Activated CD4-positive, alpha-beta T cell treated with anti-CD3 and anti-CD28 coated beads for 36 hours (primary cell): ENCODE measurements around the gene EP400. TPM values are rescaled to one million over a fixed set of nuclear protein-coding genes. Genes with fewer than 3 reads are reported as not detected.

Experiments used
- ATAC-seq: fragments of 200-7000 bp; cut with Tn5 transposase; one replicate; pipeline ENCODE4 v1.10.0; 2021; ENCODE audit warnings: mild to moderate bottlenecking, moderate library complexity
- CTCF ChIA-PET: fragments of 350-600 bp; sonication (Branson Sonifier 250); formaldehyde crosslinking; loops from one replicate; lab custom pipeline; 2021; ENCODE audit warnings: antibody characterized with exemption; lab: Charles Lee
- POLR2A ChIA-PET: fragments of 350-600 bp; sonication (Branson Sonifier 250); formaldehyde crosslinking; loops from one replicate; lab custom pipeline; 2021; ENCODE audit warnings: antibody characterized with exemption, inconsistent platforms; lab: Charles Lee
- DNase-seq: peaks from one replicate; pipeline ENCODE4 v3.0.0-alpha.2; 2020
- H3K27ac Mint-ChIP-seq: one replicate; pipeline ENCODE4 v1.8.0; 2021; ENCODE audit warnings: mixed read lengths
- H3K27me3 Mint-ChIP-seq: one replicate; pipeline ENCODE4 v1.8.0; 2021; ENCODE audit warnings: mixed read lengths
- H3K36me3 Mint-ChIP-seq: one replicate; pipeline ENCODE4 v1.8.0; 2021; ENCODE audit warnings: low read depth, mixed read lengths
- H3K4me1 Mint-ChIP-seq: one replicate; pipeline ENCODE4 v1.8.0; 2021; ENCODE audit warnings: mixed read lengths
- H3K4me3 Mint-ChIP-seq: one replicate; pipeline ENCODE4 v1.8.0; 2021; ENCODE audit warnings: mild to moderate bottlenecking, moderate library complexity, mixed read lengths
- H3K9me3 Mint-ChIP-seq: one replicate; pipeline ENCODE4 v1.8.0; 2021; ENCODE audit warnings: low read depth, mixed read lengths
- intact Hi-C, 2 experiments: fragments of 100-400 bp; cut with DNase I in 1 of 2; cut with micrococcal nuclease in 1 of 2; formaldehyde crosslinking; loops; one replicate each; pipeline versions ENCODE4 v1.14.2 to v1.15.1; 2022 to 2024; cut with DNase I, micrococcal nuclease
- total RNA-seq, 2 experiments: library from RNA; stranded (reverse); gene quantifications; one replicate each; pipeline ENCODE4 v1.2.3, GENCODE V29; 2021

The EP400 gene
- total RNA-seq, 2 experiments from 2014 or later, result 46.4 to 51.3 TPM

DNA sequence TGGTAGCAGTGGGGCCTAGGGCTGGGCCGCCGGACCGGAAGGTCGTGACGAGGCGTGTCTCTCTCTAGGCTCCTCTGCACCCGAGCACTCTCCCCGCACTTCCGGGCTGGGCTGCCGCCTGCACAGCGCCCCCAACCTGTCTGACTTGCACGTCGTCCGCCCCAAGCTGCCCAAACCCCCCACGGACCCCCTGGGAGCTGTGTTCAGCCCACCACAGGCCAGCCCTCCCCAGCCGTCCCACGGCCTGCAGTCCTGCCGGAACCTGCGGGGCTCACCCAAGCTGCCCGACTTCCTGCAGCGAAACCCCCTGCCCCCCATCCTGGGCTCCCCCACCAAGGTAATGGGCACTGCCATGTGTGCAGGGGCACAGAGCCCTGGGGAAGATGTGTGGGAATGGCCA, 33.9 kb upstream of the EP400 start:
- ATAC-seq (no peak), DNase-seq (no peak)
- no peaks in the 10 kb centered on the region for H3K27me3 Mint-ChIP-seq
- POLR2A ChIA-PET, result no interaction called here
- H3K4me1 Mint-ChIP-seq, result no peaks in the 10 kb centered on the region
- no peak overlapping the region for H3K27ac Mint-ChIP-seq
- CTCF ChIA-PET, result no interaction called here
- intact Hi-C loops, result no loop called here
- H3K36me3 Mint-ChIP-seq, result no peaks in the 10 kb centered on the region
- H3K4me3 Mint-ChIP-seq, result no peak overlapping the region
- no peaks in the 10 kb centered on the region for H3K9me3 Mint-ChIP-seq

DNA sequence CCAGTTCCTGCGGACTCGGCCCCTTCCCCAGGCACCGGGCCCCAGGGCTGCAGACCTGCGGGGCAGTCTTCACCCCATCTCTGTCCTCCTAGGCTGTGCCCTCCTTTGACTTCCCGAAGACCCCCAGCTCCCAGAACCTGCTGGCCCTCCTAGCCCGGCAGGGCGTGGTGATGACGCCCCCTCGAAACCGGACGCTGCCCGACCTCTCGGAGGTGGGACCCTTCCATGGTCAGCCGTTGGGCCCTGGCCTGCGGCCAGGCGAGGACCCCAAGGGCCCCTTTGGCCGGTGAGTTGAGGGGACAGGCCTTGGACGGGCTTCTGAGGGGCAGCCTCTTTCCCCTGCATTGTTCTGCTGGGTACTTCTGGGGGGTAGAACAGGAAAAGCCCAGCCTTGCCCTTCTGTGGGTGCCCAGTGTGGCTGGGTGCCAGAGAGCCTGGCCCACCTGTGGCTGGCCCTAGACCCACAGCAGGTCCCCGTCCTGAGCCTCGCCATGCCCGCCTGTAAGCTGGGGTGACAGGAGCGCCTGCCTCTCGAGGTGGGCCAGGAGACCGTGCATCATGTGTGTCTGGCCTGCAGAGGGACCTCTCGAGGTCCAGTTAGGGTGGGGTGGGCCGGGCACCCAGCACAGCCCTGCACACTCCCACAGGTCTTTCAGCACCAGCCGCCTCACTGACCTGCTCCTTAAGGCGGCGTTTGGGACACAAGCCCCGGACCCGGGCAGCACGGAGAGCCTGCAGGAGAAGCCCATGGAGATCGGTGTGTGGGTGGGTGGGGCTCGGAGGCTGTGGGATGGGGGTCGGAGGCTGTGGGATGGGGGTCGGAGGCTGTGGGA, 33.2 kb upstream of the EP400 start:
- no peak for ATAC-seq
- Mint-ChIP-seq H3K27me3 (no peaks in the 10 kb centered on the region), H3K4me1 (no peaks in the 10 kb centered on the region), H3K9me3 (no peaks in the 10 kb centered on the region), H3K36me3 (no peaks in the 10 kb centered on the region), H3K4me3 (no peak overlapping the region), H3K27ac (no peak overlapping the region)
- ChIA-PET POLR2A (no interaction called here), CTCF (no interaction called here)
- intact Hi-C loops, result no loop called here
- DNase-seq, result no peak

DNA sequence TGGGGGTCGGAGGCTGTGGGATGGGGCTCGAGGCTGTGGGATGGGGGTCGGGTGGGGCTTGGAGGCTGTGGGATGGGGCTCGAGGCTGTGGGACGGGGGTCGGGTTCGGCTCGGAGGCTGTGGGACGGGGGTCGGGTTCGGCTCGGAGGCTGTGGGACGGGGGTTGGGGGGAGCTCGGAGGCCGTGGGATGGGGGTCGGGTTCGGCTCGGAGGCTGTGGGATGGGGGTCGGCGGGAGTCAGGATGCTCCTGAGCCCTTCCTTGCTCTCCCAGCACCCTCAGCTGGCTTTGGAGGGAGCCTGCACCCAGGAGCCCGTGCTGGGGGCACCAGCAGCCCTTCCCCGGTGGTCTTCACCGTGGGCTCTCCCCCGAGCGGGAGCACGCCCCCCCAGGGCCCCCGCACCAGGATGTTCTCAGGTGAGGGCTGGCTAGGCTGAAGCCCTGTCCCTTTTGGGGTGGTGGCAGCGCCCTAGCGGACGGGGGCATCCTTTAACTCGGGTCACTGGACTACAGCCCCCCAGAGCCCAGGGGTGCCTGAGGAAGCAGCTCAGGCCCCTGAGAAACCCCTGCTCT, 32.5 kb upstream of the EP400 start:
- ChIA-PET CTCF (no interaction called here), POLR2A (no interaction called here)
- intact Hi-C loops, result no loop called here
- DNase-seq, result no peak
- Mint-ChIP-seq H3K4me1 (no peaks in the 10 kb centered on the region), H3K27ac (no peak overlapping the region), H3K4me3 (no peak overlapping the region), H3K27me3 (no peaks in the 10 kb centered on the region), H3K9me3 (no peaks in the 10 kb centered on the region), H3K36me3 (no peaks in the 10 kb centered on the region)
- no peak for ATAC-seq

DNA sequence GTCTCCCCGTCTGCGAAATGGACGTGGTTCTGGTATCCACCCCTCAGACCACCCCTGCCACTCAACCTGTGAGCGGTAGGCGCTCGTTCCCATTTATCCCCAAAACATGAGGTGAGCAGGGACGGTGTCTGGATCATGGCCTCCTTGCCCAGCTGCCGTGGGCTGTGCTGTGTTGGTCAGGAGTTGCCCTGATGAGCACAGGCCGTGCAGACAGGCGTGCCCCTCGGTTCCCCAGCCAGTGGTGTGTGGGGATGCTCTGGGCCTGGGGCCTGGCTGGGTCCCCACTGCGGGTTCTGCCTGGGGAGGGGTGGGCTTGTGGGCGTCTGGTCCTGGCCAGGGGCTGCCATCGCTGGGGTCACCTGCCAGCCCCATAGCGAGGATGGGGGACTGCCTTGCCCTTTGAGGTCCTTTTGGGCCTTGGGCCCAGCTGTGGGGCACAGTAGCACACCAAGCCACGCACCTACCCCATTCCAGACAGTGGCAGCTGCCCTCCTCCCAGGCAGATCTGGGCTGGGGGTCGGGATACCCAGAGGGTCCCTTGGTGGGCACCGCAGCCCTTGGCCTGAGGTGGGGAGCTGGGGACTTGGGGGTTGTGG, 31.9 kb upstream of the EP400 start:
- CTCF ChIA-PET, result no interaction called here
- intact Hi-C loops, result no loop called here
- DNase-seq, result no peak

DNA sequence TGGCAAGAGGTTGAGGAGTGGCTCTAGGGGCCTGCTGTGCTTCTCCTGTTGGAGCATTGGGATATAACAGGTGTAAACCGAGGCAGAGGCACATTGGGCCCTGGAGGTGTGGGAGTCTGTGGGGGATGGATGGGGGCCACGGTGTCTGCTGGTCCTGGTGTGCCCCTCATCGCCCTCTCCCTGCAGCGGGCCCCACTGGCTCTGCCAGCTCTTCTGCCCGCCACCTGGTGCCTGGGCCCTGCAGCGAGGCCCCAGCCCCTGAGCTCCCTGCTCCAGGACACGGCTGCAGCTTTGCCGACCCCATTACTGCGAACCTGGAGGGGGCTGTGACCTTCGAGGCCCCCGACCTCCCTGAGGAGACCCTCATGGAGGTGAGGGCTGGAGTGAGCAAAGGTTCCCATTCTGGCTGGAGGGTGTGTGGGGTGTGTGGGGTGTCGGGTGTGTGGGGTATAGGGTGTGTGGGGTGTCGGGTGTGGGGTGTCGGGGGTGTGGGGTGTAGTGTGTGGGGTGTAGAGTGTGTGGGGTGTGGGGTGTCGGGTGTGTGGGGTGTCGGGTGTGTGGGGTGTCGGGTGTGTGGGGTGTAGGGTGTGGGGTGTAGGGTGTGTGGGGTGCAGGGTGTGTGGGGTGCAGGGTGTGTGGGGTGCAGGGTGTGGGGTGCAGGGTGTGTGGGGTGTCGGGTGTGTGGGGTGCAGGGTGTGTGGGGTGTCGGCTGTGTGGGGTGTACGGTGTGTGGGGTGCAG, 31.3 kb upstream of the EP400 start:
- H3K4me1 Mint-ChIP-seq, result no peaks in the 10 kb centered on the region
- no peaks in the 10 kb centered on the region for H3K27me3 Mint-ChIP-seq
- H3K9me3 Mint-ChIP-seq, result no peaks in the 10 kb centered on the region
- H3K27ac Mint-ChIP-seq, result no peak overlapping the region
- ChIA-PET POLR2A (no interaction called here), CTCF (interaction anchor here (0.7 kb wide), 1 partner anchor 112 kb away, joined by 4 read pairs; no protein-coding TSS in a partner anchor)
- intact Hi-C loops, result no loop called here
- no peak for DNase-seq
- H3K36me3 Mint-ChIP-seq, result no peaks in the 10 kb centered on the region
- no peak for ATAC-seq
- no peak overlapping the region for H3K4me3 Mint-ChIP-seq

More for the DNA sequence above, 31.9 kb upstream of the EP400 start:
- no peaks in the 10 kb centered on the region for H3K9me3 Mint-ChIP-seq
- H3K36me3 Mint-ChIP-seq, result no peaks in the 10 kb centered on the region
- no peaks in the 10 kb centered on the region for H3K27me3 Mint-ChIP-seq
- no peak overlapping the region for H3K4me3 Mint-ChIP-seq
- H3K4me1 Mint-ChIP-seq, result no peaks in the 10 kb centered on the region
- ATAC-seq, result no peak
- POLR2A ChIA-PET, result no interaction called here
- H3K27ac Mint-ChIP-seq, result no peak overlapping the region

DNA sequence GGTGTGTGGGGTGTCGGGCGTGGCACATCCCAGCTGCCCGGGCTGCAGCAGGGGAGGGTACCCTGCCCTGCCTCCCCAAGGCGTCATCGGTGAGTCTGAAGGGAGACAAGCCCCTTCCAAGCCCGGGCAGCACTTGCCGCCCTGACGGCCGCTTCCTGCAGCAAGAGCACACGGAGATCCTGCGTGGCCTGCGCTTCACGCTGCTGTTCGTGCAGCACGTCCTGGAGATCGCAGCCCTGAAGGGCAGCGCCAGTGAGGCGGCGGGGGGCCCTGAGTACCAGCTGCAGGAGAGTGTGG, 30.7 kb upstream of the EP400 start:
- no peaks in the 10 kb centered on the region for H3K36me3 Mint-ChIP-seq
- no peaks in the 10 kb centered on the region for H3K4me1 Mint-ChIP-seq
- no peak overlapping the region for H3K27ac Mint-ChIP-seq
- ChIA-PET CTCF (interaction anchor here (0.7 kb wide), 1 partner anchor 112 kb away, joined by 4 read pairs; no protein-coding TSS in a partner anchor), POLR2A (no interaction called here)
- H3K4me3 Mint-ChIP-seq, result no peak overlapping the region
- no peak for ATAC-seq
- intact Hi-C loops, result no loop called here
- no peaks in the 10 kb centered on the region for H3K27me3 Mint-ChIP-seq
- H3K9me3 Mint-ChIP-seq, result no peaks in the 10 kb centered on the region
- no peak for DNase-seq

DNA sequence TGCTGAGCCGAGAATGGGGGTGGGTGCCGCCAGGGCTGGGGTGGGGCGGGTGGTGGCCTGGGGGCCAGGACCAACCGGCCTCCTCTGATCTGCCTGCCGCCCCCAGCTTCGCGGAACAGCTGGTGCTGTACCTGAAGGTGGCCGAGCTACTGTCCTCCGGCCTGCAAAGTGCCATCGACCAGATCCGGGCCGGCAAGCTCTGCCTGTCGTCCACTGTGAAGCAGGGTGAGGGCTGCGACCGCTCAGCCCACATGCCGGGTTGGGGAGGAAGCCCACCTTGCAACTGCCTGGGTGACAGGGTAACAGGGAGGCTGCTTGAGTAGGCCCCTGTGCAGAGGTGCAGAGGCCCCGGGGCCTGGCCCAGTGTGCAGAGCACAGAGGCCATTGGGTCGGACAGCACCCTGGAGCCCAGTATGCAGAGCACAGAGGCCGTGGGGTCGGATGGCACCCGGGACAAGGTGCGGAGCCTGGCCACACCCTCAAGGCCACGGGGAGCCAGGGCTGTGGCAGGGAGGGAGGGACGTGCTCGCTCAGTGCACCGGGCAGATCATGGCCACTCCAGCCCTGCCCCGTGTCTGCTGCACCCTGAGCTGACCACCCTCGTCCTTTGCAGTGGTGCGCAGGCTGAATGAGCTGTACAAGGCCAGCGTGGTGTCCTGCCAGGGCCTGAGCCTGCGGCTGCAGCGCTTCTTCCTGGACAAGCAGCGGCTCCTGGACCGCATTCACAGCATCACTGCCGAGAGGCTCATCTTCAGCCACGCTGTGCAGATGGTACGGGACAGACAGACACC, 30.2 kb upstream of the EP400 start:
- Mint-ChIP-seq H3K36me3 (no peaks in the 10 kb centered on the region), H3K27ac (no peak overlapping the region), H3K9me3 (no peaks in the 10 kb centered on the region), H3K27me3 (no peaks in the 10 kb centered on the region), H3K4me3 (no peak overlapping the region), H3K4me1 (peaks cover 2% of the 10 kb centered on the region)
- CTCF ChIA-PET, result interaction anchor here (0.7 kb wide), 1 partner anchor 113 kb away, joined by 4 read pairs; no protein-coding TSS in a partner anchor
- intact Hi-C loops, result loop anchor here in 1 of 2 experiments (5.0 kb wide), 1 partner anchor 38 kb away; no protein-coding TSS in a partner anchor
- POLR2A ChIA-PET, result no interaction called here
- DNase-seq (no peak), ATAC-seq (no peak)

DNA sequence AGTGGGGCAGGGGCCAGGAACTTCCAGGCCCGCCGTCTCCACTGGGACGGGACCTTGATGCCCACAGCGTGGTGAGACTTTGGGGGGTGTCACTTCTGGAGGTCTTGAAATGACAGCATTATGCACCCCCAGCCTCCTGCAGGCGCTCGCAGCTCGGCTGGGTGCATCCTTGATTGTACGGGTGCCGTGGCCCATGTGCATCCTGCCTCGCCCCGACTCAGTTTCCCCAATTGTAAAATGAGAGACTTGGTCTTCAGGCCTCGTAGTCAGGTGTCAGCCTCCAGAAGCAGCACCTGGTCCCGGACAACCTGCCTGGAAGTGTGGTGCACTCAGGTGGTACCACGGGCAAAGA, 29.6 kb upstream of the EP400 start:
- DNase-seq, result no peak
- Mint-ChIP-seq H3K4me1 (peaks cover 5% of the 10 kb centered on the region), H3K9me3 (no peaks in the 10 kb centered on the region), H3K27ac (no peak overlapping the region), H3K27me3 (no peaks in the 10 kb centered on the region), H3K36me3 (no peaks in the 10 kb centered on the region), H3K4me3 (no peak overlapping the region)
- ATAC-seq, result no peak
- CTCF ChIA-PET, result interaction anchor here (1.4 kb wide), 1 partner anchor 10 kb away, joined by 5 read pairs; the partner anchor contains the start of gene PUS1
- intact Hi-C loops, result loop anchor here in 1 of 2 experiments (5.0 kb wide), 1 partner anchor 37 kb away; no protein-coding TSS in a partner anchor
- POLR2A ChIA-PET, result no interaction called here

DNA sequence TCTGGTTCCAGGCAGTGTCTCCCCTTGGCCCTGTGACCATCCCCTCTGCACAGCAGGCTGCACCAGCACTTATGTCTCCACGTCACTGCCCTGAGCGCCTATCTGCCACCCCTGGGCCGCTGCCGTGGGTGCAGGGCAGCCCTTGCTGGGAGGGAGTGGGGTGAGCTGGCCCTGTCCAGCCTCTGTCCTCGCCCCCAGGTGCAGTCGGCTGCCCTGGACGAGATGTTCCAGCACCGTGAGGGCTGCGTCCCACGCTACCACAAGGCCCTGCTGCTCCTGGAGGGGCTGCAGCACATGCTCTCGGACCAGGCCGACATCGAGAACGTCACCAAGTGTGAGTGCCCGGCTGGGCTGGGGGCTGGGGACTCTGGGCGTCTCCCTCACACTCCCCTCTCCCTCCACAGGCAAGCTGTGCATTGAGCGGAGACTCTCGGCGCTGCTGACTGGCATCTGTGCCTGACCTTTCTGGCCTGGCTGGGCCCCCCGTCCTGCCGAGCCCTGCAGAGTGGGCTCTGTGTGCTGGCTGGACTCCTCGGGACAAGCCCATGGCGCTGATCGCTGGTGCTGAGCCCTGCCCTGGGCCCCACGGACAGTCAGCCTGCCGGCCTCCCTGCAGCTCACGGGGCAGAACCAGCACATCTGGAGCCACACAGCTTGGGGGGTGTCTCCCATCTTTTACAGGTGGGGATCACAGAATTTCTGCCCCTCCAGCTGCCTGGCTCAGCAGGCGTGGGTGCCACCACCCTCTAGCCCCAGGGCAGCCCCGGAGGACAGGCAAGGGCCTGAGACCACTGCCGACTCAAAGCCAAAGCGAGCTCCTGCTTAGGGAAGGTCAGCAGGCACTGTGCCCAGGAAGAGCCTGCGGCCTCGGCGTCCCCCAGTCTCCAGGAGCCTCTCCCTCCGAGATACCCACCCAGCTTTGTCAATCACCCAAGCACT, 28.6 kb upstream of the EP400 start:
- Mint-ChIP-seq H3K9me3 (no peaks in the 10 kb centered on the region), H3K4me1 (peaks cover 5% of the 10 kb centered on the region), H3K36me3 (no peaks in the 10 kb centered on the region), H3K27ac (no peak overlapping the region), H3K27me3 (no peaks in the 10 kb centered on the region), H3K4me3 (no peak overlapping the region)
- ChIA-PET CTCF (interaction anchor here (1.4 kb wide), 1 partner anchor 9 kb away, joined by 5 read pairs; the partner anchor contains the start of gene PUS1), POLR2A (interaction anchor here (0.6 kb wide), 1 partner anchor 33 kb away, joined by 3 read pairs; no protein-coding TSS in a partner anchor)
- no peak for DNase-seq
- intact Hi-C loops, result loop anchor here in 1 of 2 experiments (5.0 kb wide), 1 partner anchor 36 kb away; no protein-coding TSS in a partner anchor
- no peak for ATAC-seq
